ENCODE data around the gene ATXN1. TPM values are rescaled to one million over a fixed set of nuclear protein-coding genes. Genes with fewer than 3 reads are reported as not detected.

The ATXN1 gene
- total RNA-seq, 1 donor from 2014 or later: 64.5 TPM

GRCh38 chr6:16367571-16367970 lies 393.7 kb downstream of the ATXN1 start:
- DNase-seq (ENCODE audit: low spot score): no peak
- H3K27ac Mint-ChIP-seq (ENCODE audit: unreplicated experiment): no peak overlapping the region
- peaks cover 5% of the 10 kb centered on the region for H3K36me3 Mint-ChIP-seq (ENCODE audit: low read depth)
- no peak for TF ChIP-seq CTCF (IDR thresholded peaks at IDR 0.05)
- H3K4me3 Mint-ChIP-seq (ENCODE audit: unreplicated experiment): no peak overlapping the region
- H3K4me1 Mint-ChIP-seq (ENCODE audit: low read depth): peaks cover 17% of the 10 kb centered on the region
- H3K9me3 Mint-ChIP-seq (ENCODE audit: low read depth): peaks cover 3% of the 10 kb centered on the region
- no peaks in the 10 kb centered on the region for H3K27me3 Mint-ChIP-seq (ENCODE audit: low read depth)

GRCh38 chr6:16363749-16364148 lies 397.5 kb downstream of the ATXN1 start:
- Mint-ChIP-seq H3K9me3 (ENCODE audit: low read depth) (no peaks in the 10 kb centered on the region), H3K27ac (ENCODE audit: unreplicated experiment) (no peak overlapping the region), H3K4me3 (ENCODE audit: unreplicated experiment) (no peak overlapping the region), H3K27me3 (ENCODE audit: low read depth) (no peaks in the 10 kb centered on the region), H3K4me1 (ENCODE audit: low read depth) (peaks cover 31% of the 10 kb centered on the region), H3K36me3 (ENCODE audit: low read depth) (no peaks in the 10 kb centered on the region)
- TF ChIP-seq CTCF (IDR thresholded peaks at IDR 0.05): no peak
- DNase-seq (ENCODE audit: low spot score): no peak

- TF ChIP-seq CTCF (IDR thresholded peaks at IDR 0.05): no peak
- H3K9me3 Mint-ChIP-seq (ENCODE audit: low read depth): no peaks in the 10 kb centered on the region
- no peak overlapping the region for H3K27ac Mint-ChIP-seq (ENCODE audit: unreplicated experiment)
- no peaks in the 10 kb centered on the region for H3K36me3 Mint-ChIP-seq (ENCODE audit: low read depth)
- peaks cover 31% of the 10 kb centered on the region for H3K4me1 Mint-ChIP-seq (ENCODE audit: low read depth)
- DNase-seq (ENCODE audit: low spot score): no peak
- no peak overlapping the region for H3K4me3 Mint-ChIP-seq (ENCODE audit: unreplicated experiment)
- no peaks in the 10 kb centered on the region for H3K27me3 Mint-ChIP-seq (ENCODE audit: low read depth)
These were observed 398.3 kb downstream of the ATXN1 start for GRCh38 chr6:16362819-16363589.

- H3K27ac Mint-ChIP-seq (ENCODE audit: unreplicated experiment): no peak overlapping the region
- no peak overlapping the region for H3K4me3 Mint-ChIP-seq (ENCODE audit: unreplicated experiment)
- H3K4me1 Mint-ChIP-seq (ENCODE audit: low read depth): peaks cover 31% of the 10 kb centered on the region
- TF ChIP-seq CTCF (IDR thresholded peaks at IDR 0.05): no peak
- H3K36me3 Mint-ChIP-seq (ENCODE audit: low read depth): no peaks in the 10 kb centered on the region
- H3K9me3 Mint-ChIP-seq (ENCODE audit: low read depth): no peaks in the 10 kb centered on the region
- no peaks in the 10 kb centered on the region for H3K27me3 Mint-ChIP-seq (ENCODE audit: low read depth)
- no peak for DNase-seq (ENCODE audit: low spot score)
These were observed 399.0 kb downstream of the ATXN1 start for GRCh38 chr6:16362296-16362695.

GRCh38 chr6:16361861-16362260 lies 399.4 kb downstream of the ATXN1 start:
- H3K4me1 Mint-ChIP-seq (ENCODE audit: low read depth): peaks cover 26% of the 10 kb centered on the region

More at GRCh38 chr6:16361861-16362260, 399.4 kb downstream of the ATXN1 start:
- DNase-seq (ENCODE audit: low spot score): no peak
- no peaks in the 10 kb centered on the region for H3K36me3 Mint-ChIP-seq (ENCODE audit: low read depth)
- H3K27me3 Mint-ChIP-seq (ENCODE audit: low read depth): no peaks in the 10 kb centered on the region
- H3K27ac Mint-ChIP-seq (ENCODE audit: unreplicated experiment): no peak overlapping the region
- H3K4me3 Mint-ChIP-seq (ENCODE audit: unreplicated experiment): no peak overlapping the region
- TF ChIP-seq CTCF (IDR thresholded peaks at IDR 0.05): no peak
- H3K9me3 Mint-ChIP-seq (ENCODE audit: low read depth): no peaks in the 10 kb centered on the region

Measured in chondrocyte (in vitro differentiated cells).